Renal pelvis (tissue), 4 donors: ENCODE results near the gene KRTAP5-3. TPM values are rescaled to one million over a fixed set of nuclear protein-coding genes. Genes with fewer than 3 reads are reported as not detected.

ENCODE experiments used
- DNase-seq: peaks from one replicate; pipeline ENCODE4 v3.0.0-alpha.2; 2013
- polyA plus RNA-seq, 3 donors: library from polyadenylated mRNA; unstranded; fragments of 120-200 nt; gene quantifications; one replicate each; pipeline ENCODE4 v1.2.1, GENCODE V29; 2013; ENCODE audit not compliant: insufficient read length in 3 of 3

Gene KRTAP5-3
- polyA plus RNA-seq, 3 donors: not detected

DNA sequence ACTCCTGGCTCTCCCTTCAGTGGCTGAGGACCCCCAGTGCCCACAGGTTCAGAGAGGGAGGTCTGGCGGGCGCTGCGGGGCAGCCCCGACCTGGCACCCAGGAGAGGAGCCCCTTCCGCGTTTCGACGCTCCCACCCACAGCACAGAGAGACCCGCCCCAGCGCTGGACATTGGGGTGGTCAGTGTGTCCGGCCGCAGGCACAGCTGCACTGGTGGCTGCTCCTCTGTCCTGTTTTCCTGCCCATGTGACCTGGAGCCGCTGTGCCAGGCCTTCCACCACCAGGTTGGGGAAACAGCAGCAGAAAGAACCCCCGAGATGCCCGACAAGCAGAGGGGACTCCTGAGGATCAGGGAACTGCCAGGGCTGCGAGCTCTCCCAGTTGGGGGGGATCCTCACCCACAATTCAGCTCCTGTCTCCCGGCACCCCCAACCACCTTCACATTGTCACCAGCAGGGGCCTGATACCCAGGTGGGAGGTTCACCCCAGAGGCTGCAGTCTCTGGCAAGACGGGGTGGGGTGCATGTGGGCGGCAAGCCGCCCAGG lies 35.0 kb upstream of the KRTAP5-3 start:
- no peak for DNase-seq

DNA sequence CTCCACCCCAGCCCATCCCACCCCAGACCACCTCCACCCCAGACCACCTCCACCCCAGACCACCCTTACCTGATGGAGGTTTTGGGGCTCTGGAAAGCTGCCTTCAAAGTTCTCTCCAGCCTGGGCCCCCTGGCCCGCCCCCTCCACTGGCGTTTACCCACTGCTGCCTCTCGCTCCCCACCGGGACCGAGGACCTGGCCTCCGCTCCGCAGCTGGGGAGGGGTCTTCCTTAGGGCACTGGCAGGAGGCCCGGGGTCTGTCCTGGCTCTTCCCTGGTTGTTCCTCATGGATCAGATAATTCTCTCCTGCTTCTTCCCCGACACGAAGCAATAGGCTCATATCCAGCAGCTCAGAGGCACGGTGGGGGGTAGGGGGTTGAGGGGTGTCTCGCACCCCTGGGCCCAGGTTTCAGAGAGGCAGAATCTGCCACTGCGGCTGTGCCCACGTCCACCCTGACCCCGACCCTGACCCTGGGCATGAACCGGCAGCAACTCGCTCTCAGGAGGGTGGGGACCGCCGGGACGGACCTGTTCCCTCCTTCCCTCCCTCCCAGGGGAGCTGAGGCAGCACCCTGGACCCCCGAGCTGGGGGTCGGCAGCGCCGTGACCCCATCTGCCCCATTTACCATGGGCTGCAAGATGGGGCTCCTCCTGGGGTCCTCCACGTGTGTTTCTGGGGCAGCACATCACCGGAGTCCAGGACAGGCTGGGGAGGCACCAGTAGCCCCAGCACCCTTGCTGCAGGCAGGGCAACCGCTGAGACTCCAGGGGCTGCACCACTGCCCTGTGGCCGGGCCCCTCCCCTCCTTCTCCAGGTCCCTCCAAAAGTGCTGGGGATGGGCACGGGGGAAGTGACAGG lies 34.3 kb upstream of the KRTAP5-3 start:
- no peak for DNase-seq

DNA sequence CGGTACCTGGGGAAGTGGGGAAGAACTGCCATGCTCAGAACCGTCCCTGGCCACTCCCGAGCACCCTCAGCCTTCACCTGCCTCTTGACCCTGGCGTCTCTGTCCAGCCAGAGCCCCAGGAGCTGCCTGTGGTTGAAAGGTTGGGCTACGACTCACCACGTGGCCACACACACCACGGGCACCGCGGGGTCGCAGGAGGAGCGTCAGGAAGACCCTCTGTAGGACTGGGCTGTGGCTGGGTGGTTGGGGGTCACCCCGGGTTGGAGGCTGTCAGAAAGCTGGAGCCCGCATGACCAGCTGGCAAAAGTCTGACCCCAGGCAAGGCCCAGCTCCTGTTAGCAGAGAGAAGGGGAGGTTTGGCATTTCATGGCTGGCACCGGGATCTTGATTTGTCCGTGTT lies 32.8 kb upstream of the KRTAP5-3 start:
- no peak for DNase-seq

DNA sequence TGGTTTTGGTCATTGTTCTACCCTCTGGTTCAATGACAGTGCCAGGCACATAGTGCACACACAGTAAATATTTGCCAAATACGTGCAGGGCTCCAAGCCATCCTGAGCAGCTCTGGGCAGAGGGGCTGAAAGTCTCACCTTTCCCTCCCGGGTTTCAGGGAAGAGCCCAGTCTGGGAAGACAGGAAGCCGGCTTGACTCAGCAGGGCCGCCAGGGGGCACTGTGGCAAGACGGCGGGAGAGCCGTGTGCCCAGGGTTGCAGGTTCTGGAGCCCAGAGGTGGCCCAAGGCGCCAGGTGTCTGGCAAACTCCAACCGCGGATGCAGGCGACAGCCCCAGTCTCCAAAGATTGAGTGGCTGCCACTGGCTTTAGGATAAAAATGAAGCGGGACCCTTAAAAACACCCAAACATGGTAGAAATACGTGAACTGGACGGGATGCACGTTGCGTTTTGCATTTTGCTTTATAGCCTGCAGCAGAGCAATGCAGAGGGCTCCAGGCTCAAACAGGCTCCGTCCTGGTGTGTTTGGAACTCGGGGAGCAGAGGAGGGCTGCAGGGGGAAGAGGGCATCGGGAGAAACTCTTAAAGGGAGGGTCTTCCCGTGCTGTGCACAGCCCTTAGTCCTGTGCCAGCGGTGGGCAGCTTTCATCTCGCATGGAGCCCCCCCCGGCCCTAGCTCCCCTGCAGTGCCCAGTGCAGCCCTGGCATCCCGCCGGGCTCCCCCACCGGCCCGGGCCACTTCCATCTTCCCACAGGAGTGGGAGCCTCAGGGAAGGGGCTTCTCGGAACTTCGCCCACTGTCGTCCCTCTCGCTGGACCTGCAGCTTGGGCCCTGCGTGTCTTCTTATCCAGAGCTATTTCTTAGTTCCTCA lies 32.0 kb upstream of the KRTAP5-3 start:
- DNase-seq: no peak

DNA sequence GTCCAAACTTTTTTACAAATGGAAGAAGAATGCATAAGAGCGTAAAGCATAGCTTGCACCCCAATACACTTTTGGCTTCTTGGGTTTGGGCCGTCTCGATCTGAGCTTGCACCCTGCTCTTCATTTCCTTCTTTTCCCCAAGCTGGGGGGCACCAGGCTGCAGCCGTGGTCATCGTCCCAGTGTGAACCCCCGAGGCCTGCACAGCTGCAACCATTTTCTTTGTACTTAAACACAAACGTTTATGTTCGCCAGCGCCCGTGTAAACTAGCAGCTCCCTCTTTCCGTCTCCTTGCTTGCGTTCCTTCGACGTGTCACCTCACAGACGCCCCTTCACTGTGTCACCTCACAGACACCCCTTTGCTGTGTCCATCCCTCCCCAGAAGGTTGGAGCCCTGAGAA lies 31.4 kb upstream of the KRTAP5-3 start:
- no peak for DNase-seq

DNA sequence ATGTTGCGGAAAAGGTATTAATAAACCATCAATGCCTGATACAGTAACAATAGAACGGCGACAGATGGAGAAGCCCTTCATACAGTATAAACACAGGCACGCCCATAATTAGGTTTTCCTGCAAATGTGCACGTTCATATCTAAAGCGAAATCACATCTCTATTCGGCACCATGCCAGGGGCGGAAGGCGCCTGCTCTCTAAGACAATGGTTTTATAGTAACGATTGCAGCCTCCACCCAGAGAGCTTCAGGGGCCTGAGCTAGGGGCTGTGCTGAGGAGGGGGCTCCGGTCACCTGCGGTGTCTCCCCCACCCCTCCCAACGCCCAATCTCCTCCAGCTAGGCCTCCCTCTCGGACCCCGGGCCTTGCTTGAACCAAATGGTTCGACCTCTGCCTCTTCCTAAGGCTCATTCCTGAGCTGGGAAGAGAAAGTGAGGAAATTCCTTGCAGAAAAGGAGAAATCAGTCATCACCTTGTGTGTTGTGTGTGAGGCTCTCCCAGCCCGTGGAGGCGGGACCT lies 30.9 kb upstream of the KRTAP5-3 start:
- no peak for DNase-seq

DNA sequence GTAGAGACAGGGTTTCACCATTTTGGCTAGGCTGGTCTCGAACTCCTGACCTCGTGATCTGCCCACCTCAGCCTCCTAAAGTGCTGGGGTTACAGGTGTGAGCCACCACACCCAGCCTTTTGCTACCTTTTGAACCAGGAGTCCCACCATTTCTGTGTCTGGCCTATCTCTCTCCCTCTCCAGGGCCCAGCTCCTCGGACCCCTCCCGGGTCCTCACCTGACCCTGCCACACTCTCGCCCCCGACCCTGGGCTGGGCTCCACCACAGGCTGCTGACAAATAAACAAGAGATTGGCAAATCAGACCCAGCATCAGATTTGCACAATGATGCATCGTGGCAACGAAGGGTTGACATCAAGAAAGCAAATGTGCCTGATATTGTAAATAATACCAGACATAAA lies 30.1 kb upstream of the KRTAP5-3 start:
- no peak for DNase-seq

DNA sequence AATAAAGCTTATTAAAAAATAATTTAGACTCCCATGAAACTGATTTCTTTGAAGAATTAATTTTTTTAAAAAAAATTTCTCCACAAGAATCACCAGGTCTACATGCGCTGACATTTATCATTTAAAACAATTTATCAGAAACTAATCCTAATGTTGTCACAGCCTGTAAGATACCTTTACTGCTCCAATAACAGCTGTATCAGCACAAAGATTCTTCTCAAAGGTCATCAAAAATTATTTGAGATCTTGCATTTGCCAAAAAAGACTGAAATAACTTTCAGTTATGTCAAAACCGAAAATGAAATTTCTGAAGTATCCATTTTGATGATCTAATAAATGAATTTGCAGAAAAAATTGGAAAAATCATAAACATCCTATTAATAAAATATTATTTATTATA lies 29.4 kb upstream of the KRTAP5-3 start:
- DNase-seq: no peak

DNA sequence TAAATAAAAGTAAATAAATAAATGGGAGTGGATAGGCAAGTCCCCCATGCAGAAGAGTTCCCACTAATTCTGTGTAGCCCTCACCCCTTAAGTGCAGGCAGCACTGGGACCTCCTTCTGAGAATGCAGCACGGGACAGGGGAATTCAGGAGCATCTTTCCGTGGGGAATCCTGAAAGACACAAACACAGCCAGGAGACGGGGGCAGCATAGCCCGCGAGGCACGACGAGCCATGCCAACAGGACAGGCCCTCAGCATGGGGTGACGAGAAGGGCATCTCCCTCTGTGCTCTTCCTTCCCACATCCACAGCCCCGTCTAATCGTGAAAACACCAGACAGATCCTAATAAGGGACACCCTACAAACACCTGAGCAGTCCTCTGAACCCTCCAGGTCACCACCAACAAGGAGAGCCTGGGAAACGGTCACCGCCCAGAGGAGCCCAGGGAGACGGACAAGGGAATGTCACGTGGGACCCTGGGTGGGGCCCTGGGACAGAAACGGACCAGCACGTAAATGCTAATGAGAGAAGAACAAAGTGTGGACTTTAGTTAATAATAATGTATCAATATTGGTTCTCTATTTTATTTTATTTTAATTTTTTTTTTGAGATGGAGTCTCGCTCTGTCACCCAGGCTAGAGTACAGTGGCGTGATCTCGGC lies 28.2 kb upstream of the KRTAP5-3 start:
- no peak for DNase-seq

DNA sequence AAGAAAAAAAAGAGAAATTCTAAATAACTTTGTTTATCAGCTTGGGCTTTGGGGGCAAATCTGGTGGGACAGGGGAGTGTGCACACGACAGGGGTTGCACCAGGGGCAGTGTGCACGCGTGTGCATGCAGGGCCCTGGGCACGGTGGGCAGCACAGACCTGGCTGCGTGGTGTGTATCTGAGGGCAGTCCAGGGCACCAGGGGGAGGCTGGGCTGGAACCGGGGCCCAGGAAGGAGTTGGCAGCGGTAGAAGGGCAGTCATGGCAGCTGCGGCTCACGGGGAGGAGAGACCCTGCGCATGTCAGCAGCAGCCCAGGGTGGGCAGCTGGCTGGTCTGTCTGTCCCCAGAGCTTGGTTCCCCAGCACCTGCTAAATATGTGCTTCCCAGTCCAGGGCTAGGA lies 25.6 kb upstream of the KRTAP5-3 start:
- DNase-seq: no peak

DNA sequence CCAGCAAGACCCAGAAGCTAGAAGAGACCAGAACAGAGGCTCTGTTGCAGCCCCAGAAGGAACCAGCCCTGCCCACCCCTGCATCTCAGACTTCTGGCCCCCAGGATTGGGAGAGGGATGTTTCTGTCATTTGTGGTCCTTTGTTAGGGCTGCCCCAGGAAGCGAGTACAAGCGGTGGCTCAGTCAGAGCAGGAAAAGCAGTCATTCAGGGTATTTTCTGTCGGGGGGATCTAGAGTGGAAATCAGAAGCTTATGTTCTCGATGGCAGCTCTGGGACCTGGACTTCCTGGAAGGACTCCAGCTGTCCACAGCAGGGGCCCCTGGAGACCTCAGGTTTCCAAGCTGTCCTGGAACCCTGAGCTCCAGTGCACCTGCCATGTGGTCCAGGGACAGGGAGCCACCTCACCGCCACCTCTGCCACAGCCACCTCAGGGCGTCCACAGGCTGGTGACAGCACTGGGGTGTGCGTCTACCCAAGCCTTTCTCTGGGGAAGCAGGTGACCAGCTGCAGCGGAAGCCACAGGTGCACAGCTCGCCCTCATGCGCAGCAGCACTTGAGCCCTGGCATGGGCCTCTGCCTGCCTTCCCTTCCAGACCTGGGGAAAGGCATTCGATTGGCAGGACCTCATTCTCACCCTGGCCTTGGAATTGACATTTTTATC lies 23.9 kb upstream of the KRTAP5-3 start:
- no peak for DNase-seq

DNA sequence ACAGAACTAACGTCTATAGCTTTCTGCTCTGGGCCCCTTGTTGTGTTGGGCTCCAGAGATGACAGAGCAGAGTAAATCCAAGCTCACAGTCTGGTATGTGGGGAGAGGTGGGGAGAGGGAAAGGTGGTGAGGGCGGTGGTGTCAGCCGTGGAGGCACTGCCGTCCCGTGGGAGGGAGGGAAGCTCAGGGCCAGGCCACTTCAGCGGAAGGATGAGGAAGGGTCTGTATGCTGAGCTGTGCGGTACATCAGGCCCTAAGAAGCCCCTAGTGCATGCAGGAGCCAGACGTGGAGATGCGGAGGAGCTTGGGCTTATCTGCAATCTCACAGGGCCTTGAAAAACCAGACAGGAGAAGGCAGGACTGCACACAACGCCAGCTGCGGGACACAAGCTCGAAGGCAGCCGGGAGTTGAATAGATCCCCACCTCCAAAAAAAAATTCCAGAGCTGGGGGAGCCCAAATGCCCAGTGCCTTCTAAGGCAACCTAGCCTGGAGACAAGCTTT lies 22.9 kb upstream of the KRTAP5-3 start:
- no peak for DNase-seq

DNA sequence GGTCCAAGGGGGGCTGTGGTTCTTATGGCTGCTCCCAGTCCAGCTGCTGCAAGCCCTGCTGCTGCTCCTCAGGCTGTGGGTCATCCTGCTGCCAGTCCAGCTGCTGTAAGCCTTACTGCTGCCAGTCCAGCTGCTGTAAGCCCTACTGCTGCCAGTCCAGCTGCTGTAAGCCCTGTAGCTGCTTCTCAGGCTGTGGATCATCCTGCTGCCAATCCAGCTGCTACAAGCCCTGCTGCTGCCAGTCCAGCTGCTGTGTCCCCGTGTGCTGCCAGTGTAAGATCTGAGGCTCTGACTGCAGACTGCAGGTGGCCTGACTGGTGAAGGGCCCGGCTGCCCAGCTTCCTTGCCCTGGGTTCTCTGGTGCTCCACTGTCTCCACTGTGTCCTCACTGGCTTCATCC lies 22.0 kb upstream of the KRTAP5-3 start:
- no peak for DNase-seq

DNA sequence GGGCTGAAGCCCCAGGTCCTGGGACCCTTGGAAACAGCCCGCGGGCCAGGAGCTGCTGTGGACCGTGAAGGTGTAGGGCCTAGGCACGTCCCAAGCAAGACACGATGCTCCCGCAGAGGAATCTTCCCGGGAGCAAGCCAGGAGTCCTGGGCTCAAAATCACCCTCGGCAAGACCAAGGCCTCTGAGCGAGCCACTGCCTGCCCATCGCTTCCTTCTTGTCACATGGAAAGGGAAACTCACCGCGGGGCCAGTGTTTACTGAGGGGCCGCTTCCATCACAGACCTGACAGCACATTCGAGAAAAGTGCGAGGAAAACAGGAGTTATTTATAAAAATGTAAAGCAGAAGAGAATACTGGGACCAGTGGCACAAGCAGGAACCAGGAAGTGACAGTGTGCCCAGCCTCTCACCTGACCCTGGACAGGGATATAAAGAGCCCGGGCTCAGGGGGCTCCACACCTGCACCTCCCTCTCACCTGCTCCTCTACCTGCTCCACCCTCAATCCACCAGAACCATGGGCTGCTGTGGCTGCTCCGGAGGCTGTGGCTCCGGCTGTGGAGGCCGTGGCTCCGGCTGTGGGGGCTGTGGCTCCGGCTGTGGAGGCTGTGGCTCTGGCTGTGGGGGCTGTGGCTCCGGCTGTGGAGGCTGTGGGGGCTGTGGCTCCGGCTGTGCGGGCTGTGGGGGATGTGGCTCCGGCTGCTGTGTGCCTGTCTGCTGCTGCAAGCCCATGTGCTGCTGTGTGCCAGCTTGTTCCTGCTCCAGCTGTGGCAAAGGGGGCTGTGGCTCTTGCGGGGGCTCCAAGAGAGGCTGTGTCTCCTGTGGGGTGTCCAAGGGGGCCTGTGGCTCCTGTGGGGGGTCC lies 21.3 kb upstream of the KRTAP5-3 start, which contains the start of gene KRTAP5-5:
TSS of gene KRTAP5-5 (plus strand) at position 450 of the 860 bp plus-strand sequence. CDS start at position 516, 66 bp downstream.
- DNase-seq: no peak

DNA sequence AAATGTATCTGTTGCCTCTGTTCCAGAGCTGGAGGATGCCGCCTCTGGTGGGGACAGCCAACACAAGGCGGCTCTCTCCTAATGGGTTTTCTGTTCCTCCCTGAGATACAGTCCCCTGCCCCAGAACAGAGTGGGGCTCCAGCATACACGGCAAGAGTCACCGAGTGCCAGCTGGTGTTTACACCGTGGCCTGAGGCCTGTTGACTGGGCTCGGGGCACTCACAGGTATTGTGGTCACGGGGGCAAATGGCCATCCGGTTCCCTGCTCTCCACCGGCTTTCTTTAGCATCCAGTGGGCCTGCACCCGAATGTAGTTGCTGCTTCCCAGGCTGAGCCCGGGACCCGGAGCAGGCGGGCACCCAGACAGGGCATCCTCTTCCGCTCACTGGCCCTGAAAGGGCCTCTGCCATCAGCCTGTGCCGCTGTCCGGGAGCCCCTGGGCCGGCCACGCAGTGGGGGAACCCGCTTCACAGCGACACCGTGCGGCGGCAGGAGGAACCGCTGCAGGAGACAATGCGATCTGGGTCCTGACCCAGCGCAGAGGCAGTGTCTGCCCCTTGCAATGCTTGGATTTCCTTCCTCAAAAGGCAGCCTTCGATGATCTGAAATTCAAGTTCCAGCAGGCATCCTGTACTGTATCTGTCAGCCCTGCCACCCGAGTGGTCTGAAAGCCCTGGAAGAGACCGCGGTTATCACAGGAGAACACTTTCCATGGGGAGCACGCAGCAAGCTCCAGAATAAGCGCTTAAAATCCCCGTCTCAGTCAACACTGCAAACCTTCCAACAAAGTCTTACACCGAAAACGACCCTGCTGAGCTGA lies 20.5 kb upstream of the KRTAP5-3 start:
- no peak for DNase-seq

DNA sequence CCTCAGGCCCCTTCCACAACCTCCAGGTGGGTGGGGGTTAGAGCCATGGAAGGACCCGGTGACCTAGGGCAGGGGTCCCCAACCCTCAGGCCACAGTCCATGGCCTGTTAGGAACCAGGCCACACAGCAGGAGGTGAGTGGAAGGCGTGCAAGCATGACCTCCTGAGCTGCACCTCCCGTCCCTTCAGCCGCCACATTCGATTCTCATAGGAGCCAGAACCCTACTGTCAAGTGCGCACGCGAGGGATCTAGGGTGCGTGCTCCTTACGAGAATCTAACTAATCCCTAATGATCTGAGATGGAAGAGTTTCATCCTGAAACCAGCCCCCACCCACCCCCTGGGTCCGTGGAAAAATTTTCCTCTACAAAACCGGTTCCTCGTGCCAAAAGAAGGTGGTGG lies 17.3 kb upstream of the KRTAP5-3 start:
- no peak for DNase-seq

DNA sequence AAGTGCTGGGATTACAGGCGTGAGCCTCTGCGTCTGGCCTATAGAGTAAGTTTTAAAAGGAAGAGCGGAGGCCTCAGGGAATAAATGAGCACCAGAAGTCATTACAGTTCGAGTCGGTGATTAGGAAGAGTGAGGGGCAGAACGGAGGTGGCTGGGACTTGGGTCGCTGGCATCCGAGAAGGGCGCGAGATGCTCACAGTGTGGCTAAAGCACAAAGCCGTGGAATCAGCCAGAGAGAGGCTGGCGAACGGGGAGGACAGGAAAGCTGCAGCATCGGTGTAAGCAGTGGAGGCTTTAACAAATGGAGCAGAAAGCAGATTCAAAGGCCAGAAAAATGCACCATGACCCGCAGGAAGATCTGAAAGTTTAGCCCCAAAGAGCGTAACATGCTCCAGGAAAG lies 16.4 kb upstream of the KRTAP5-3 start:
- DNase-seq: no peak

DNA sequence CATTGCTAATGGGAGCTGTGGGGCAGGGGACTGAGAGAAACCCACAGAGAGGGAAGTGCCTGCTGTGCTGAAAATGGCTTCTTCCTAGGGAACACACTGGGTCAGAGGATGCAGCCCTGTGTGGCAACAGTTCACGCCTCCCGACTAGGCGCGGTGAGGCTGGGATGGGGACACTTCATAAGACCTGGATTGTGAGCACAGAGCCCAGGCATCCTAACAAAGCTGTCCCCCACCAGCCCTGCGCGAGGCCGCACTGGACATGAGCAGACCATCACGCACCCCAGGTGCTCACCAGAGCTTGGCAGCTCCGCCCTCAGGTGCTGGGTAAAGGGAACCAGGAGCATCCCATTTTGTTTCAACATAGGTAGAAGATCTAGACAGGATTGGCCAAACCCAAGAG lies 15.5 kb upstream of the KRTAP5-3 start:
- DNase-seq: no peak

DNA sequence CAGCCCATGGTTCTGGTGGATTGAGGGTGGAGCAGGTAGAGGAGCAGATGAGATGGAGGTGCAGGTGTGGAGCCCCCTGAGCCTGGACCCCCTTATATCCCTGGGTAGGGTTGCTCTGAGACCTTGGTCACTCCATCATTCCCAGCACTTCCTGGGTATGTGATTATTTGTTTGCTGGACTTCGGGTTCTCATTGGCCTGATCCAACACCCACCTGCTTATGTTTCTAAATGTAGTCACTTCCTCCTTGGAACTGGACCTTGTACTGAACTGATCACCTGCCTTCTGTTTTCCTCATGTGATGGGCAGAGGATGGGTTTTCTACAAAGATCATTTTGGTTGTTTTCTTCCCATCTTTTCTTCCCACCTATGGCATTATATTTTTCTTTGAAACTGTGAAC lies 13.8 kb upstream of the KRTAP5-3 start, which contains the start of gene KRTAP5-4:
TSS of gene KRTAP5-4 (minus strand) at position 53 of the 400 bp plus-strand sequence. CDS start at position 8, 45 bp downstream.
- DNase-seq: no peak
